Measurements from ENCODE around the gene ANO2. TPM values are rescaled to one million over a fixed set of nuclear protein-coding genes. Genes with fewer than 3 reads are reported as not detected.

Gene ANO2
- total RNA-seq, 4 donors from 2014 or later = 1.4 to 3.3 (median 2.7) TPM; not detected in 1

DNA sequence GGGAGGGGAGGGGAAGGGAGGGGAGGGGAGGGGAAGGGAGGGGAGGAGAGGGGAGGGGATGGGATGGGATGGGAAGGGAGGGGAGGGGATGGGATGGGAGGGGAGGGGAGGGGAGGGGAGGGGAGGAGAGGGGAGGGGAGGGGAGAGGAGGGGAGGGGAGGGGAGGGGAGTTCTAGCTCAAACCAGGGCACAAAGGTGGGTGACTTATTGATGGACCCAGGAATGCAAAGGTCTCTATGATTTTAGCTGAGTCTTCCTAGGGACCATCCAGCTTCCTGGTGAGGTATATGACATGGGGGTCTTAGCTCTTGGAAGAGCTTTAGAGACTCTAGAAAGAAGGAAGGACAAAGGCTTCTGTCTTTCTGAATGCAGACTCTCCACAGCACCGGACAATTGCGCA lies 42.3 kb downstream of the ANO2 start:
- Histone ChIP-seq H3K36me3 (no peaks in the 10 kb centered on the region), H3K9me3 (no peaks in the 10 kb centered on the region), H3K27me3 (no peaks in the 10 kb centered on the region), H3K4me3 (no peak overlapping the region), H3K4me1 (no peaks in the 10 kb centered on the region), H3K27ac (no peak overlapping the region)
- WGBS, 2 donors (ENCODE audit: low coverage in 1 of 2) = 98 to 100% methylated on average over 2 of the region's 2 CpGs
- TF ChIP-seq POLR2A (IDR thresholded peaks at IDR 0.05) = no peak
- TF ChIP-seq POLR2AphosphoS5 (IDR thresholded peaks at IDR 0.05) = no peak
- no peak for DNase-seq
- in situ Hi-C loops (cut with MboI; ENCODE audit: low pct_ligation_motif_present in 1 of 4, low pct_unique_long_range_greater_than_20kb in 1 of 4, low sequenced_read_pairs in 3 of 4) = no loop called here
- intact Hi-C loops (cut with DNase I; ENCODE audit: low total_unique reads) = no loop called here

DNA sequence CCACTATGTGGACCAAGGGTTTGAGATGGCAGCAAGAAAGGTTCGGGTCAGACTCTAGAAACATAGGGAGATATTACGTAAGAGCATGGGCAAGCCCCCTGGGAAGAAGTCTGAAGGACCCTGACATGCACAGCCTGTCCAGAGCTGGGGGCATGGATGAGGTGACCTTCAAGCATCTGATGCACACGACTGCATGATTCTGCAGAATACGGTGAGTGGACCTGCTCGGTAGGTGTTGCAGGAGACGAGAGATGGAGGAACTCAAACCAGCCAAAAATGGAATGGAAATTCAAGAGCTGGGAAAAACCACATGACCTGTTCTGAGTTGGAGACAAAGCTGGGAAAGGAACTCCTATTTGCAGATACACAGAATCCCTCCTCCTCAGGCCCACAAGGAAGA lies 43.6 kb downstream of the ANO2 start:
- no peaks in the 10 kb centered on the region for H3K4me1 ChIP-seq
- 88 to 92% methylated on average over 4 to 6 of the region's 6 CpGs for WGBS, 2 donors (ENCODE audit: low coverage in 1 of 2)

DNA sequence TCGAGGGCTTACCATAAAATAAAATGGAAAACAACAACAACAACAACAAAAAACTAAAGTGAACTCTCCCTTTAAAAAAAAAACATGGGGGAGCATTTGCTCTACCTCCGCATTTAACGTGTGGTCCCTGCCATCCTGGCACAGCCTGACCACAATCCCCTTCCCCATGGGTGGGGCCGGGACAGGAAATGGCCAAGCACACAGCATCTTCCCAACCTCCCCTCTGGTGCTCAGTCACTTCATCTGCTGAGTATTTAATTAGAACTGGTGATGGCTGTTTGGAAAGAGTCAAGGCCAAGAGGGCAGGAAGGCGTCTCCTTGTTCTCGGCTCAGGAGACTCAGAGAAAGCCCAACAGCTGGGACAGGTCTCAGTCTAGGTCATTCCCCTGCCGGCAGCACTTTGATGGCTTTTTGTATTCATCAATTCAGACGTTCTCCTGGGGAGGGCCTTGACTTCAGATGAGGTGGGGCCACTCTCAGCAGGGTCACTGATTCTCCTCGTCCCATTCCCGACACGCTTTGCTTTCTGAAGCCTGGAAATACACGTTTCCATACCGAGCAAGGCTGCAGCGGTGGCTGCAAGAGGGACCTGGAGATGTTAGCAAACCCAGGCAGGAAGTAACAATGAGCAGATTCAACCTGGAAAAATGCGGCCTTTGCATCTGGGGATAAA lies 44.4 kb downstream of the ANO2 start:
- no peaks in the 10 kb centered on the region for H3K9me3 ChIP-seq
- no peak overlapping the region for H3K27ac ChIP-seq
- in situ Hi-C loops (cut with MboI; ENCODE audit: low pct_ligation_motif_present in 1 of 4, low pct_unique_long_range_greater_than_20kb in 1 of 4, low sequenced_read_pairs in 3 of 4) (no loop called here), intact Hi-C loops (cut with DNase I; ENCODE audit: low total_unique reads) (no loop called here)
- no peak overlapping the region for H3K4me3 ChIP-seq
- H3K36me3 ChIP-seq = no peaks in the 10 kb centered on the region
- DNase-seq = no peak
- TF ChIP-seq POLR2A (IDR thresholded peaks at IDR 0.05) = no peak
- TF ChIP-seq, protein P1, sequence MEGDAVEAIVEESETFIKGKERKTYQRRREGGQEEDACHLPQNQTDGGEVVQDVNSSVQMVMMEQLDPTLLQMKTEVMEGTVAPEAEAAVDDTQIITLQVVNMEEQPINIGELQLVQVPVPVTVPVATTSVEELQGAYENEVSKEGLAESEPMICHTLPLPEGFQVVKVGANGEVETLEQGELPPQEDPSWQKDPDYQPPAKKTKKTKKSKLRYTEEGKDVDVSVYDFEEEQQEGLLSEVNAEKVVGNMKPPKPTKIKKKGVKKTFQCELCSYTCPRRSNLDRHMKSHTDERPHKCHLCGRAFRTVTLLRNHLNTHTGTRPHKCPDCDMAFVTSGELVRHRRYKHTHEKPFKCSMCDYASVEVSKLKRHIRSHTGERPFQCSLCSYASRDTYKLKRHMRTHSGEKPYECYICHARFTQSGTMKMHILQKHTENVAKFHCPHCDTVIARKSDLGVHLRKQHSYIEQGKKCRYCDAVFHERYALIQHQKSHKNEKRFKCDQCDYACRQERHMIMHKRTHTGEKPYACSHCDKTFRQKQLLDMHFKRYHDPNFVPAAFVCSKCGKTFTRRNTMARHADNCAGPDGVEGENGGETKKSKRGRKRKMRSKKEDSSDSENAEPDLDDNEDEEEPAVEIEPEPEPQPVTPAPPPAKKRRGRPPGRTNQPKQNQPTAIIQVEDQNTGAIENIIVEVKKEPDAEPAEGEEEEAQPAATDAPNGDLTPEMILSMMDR (IDR thresholded peaks at IDR 0.05) = no peak
- TF ChIP-seq POLR2AphosphoS5 (IDR thresholded peaks at IDR 0.05) = no peak
- TF ChIP-seq EP300 (IDR thresholded peaks at IDR 0.05; ENCODE audit: low read depth) = no peak
- peaks cover 15% of the 10 kb centered on the region for H3K27me3 ChIP-seq
- H3K4me1 ChIP-seq = no peaks in the 10 kb centered on the region
- WGBS, 2 donors (ENCODE audit: low coverage in 1 of 2) = 41 to 59% methylated on average over 4 to 15 of the region's 15 CpGs

More for the DNA sequence above, 43.6 kb downstream of the ANO2 start:
- Histone ChIP-seq H3K4me3 (no peak overlapping the region), H3K9me3 (no peaks in the 10 kb centered on the region), H3K36me3 (no peaks in the 10 kb centered on the region), H3K27ac (no peak overlapping the region), H3K27me3 (peaks cover 8% of the 10 kb centered on the region)
- TF ChIP-seq POLR2AphosphoS5 (IDR thresholded peaks at IDR 0.05) (no peak), POLR2A (IDR thresholded peaks at IDR 0.05) (no peak), EP300 (IDR thresholded peaks at IDR 0.05; ENCODE audit: low read depth) (no peak)
- TF ChIP-seq, protein P1 (IDR thresholded peaks at IDR 0.05) = no peak
- intact Hi-C loops (cut with DNase I; ENCODE audit: low total_unique reads) = no loop called here
- in situ Hi-C loops (cut with MboI; ENCODE audit: low pct_ligation_motif_present in 1 of 4, low pct_unique_long_range_greater_than_20kb in 1 of 4, low sequenced_read_pairs in 3 of 4) = no loop called here
- DNase-seq = no peak

DNA sequence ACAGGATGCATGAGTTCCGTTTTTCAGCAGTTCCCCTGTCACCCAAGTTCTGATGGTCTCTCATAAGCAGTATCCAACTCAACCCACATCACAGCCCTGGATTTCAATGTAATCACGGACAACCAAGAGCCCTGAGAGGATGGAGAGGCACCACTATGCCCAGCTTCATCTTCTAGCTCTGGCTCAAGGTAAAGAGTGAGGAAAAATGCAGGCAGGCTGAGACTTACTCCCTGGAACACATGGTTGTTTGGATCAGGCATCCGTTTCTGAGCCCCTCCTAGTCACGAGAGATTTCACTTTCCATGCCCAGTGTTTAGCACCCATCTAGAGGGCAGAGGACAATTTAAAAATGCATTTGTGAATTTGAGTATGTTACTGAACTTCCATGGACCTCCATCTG lies 45.0 kb downstream of the ANO2 start:
- Histone ChIP-seq H3K9me3 (no peaks in the 10 kb centered on the region), H3K27me3 (peaks cover 17% of the 10 kb centered on the region), H3K36me3 (no peaks in the 10 kb centered on the region), H3K4me1 (no peaks in the 10 kb centered on the region), H3K4me3 (no peak overlapping the region), H3K27ac (no peak overlapping the region)
- 51 to 60% methylated on average over 1 to 4 of the region's 4 CpGs for WGBS, 2 donors (ENCODE audit: low coverage in 1 of 2)
- no peak for DNase-seq
- TF ChIP-seq, protein P1 (IDR thresholded peaks at IDR 0.05) = no peak
- TF ChIP-seq POLR2AphosphoS5 (IDR thresholded peaks at IDR 0.05) = no peak
- TF ChIP-seq POLR2A (IDR thresholded peaks at IDR 0.05) = no peak
- no peak for TF ChIP-seq EP300 (IDR thresholded peaks at IDR 0.05; ENCODE audit: low read depth)
- intact Hi-C loops (cut with DNase I; ENCODE audit: low total_unique reads) = no loop called here
- in situ Hi-C loops (cut with MboI; ENCODE audit: low pct_ligation_motif_present in 1 of 4, low pct_unique_long_range_greater_than_20kb in 1 of 4, low sequenced_read_pairs in 3 of 4) = no loop called here

DNA sequence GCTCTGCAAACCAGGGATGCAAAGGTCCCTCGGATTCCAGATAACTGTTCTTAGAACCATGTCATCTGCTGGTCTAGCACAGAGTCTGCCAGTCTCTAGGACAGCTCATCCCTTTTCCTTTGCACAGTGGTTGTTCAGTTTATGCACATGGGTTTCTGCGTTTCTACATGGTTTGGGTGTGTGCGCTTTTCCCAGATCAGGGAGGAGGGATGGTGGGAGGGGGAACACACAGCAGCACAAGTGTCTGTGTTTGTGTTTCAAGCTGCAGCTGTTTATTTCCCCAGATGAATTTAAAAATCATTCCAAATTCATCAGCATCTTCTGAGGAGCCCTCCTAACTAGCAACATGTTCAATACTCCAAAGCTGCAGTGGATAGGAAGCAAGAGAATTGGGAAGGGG lies 45.4 kb downstream of the ANO2 start:
- TF ChIP-seq, protein P1 (IDR thresholded peaks at IDR 0.05) = no peak
- TF ChIP-seq POLR2A (IDR thresholded peaks at IDR 0.05) = no peak
- no peak for TF ChIP-seq EP300 (IDR thresholded peaks at IDR 0.05; ENCODE audit: low read depth)
- no peak for TF ChIP-seq POLR2AphosphoS5 (IDR thresholded peaks at IDR 0.05)
- H3K36me3 ChIP-seq = no peaks in the 10 kb centered on the region
- H3K4me1 ChIP-seq = no peaks in the 10 kb centered on the region
- no peak overlapping the region for H3K27ac ChIP-seq
- intact Hi-C loops (cut with DNase I; ENCODE audit: low total_unique reads) (no loop called here), in situ Hi-C loops (cut with MboI; ENCODE audit: low pct_ligation_motif_present in 1 of 4, low pct_unique_long_range_greater_than_20kb in 1 of 4, low sequenced_read_pairs in 3 of 4) (no loop called here)
- H3K4me3 ChIP-seq = no peak overlapping the region
- peaks cover 17% of the 10 kb centered on the region for H3K27me3 ChIP-seq
- WGBS, 2 donors (ENCODE audit: low coverage in 1 of 2) = 79 to 80% methylated on average over 2 to 3 of the region's 3 CpGs
- DNase-seq = no peak
- H3K9me3 ChIP-seq = no peaks in the 10 kb centered on the region

All from transverse colon (tissue), 4 donors.